Activated T-cell treated with anti-CD3 and anti-CD28 coated beads for 24 hours (primary cell): ENCODE data around the gene GPR150.

Experiments
- DNase-seq: peaks from one replicate; pipeline ENCODE4 v3.0.0-alpha.2; 2020; ENCODE audit warnings: low read depth

The GPR150 gene

GRCh38 chr5:95652849-95653248 is 33.0 kb downstream of the GPR150 start:
- DNase-seq = no peak

- no peak for DNase-seq
These were observed 34.3 kb downstream of the GPR150 start for GRCh38 chr5:95654196-95654595.

- no peak for DNase-seq
These were observed 35.7 kb downstream of the GPR150 start for GRCh38 chr5:95655575-95655974.

DNA sequence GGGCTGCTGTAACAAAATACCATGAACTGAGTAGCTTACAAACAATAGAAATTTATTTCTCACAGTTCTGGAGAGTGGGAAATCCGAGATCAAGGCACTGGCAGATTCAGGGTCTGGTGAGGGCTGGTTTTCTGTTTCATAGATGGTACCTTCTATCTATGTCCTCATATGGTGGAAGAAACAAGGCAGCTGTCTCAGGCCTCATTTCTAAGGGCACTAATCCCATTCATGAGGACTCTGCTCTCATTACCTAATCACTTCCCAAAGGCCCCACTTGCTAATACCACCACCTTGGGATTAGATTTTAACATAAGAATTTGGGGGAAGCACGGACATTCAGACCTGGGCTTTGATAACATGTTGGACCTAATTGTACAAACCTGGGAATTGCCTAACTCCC is 40.2 kb downstream of the GPR150 start:
- DNase-seq = no peak

DNA sequence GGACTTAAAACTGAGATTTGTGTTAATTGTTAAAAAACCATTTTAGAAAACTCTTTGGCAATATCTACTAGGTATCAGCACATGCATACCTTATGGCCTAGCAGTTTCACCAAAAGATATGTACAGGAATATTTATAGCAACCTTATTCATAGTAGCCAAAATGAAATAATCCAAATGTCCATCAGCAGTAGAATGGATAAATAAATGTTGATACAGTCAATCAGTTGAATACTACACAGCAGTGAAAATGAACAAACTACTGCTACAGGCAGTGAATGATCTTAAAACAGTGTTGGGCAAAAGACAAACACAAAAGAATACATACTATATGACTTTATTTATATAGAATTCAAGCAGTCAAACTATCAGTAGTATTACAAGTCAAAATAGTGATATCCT is 43.1 kb downstream of the GPR150 start:
- no peak for DNase-seq

GRCh38 chr5:95664204-95664786 is 44.4 kb downstream of the GPR150 start:
- DNase-seq = peak; percentile 25

GRCh38 chr5:95667061-95667618 is 47.3 kb downstream of the GPR150 start:
- no peak for DNase-seq

- DNase-seq = no peak
These were observed 47.8 kb downstream of the GPR150 start for GRCh38 chr5:95667678-95668077.

- no peak for DNase-seq
These were observed 48.3 kb downstream of the GPR150 start for GRCh38 chr5:95668216-95668615.

DNA sequence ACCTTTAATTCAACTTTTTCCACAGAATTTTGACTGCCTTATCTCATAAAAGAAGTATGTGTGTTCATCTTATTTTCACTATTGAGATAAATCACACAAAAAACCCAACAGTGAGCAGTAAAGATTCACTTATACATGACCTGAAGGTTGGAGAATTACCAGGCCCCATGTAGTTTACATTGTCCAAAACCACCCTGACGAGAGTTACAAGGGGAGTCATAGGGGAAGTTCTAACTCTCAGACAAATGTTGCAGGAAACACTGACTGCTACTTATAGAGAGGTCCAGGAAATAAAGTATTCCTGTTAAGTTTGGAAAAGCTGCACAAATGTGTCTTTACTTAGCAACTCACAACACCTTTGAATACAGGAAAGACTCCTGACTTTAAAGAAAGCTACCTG is 48.8 kb downstream of the GPR150 start:
- DNase-seq = no peak

GRCh38 chr5:95669540-95669939 is 49.7 kb downstream of the GPR150 start:
- DNase-seq = no peak

GRCh38 chr5:95669985-95670384 is 50.1 kb downstream of the GPR150 start:
- DNase-seq = no peak

GRCh38 chr5:95670568-95670967 is 50.7 kb downstream of the GPR150 start:
- DNase-seq = no peak
